GM23248 (cell line): Measurements from ENCODE around the gene AP1M2. TPM values are rescaled to one million over a fixed set of nuclear protein-coding genes. Genes with fewer than 3 reads are reported as not detected.
"Not testable (repeated sequence)": the region's sequence is repeated elsewhere in the genome, so short reads cannot be mapped to it uniquely, and the experiment has no call there.

Experiments
- DNase-seq: peaks from one replicate; pipeline ENCODE4 v3.0.0-alpha.2; 2015
- H2AFZ ChIP-seq: fragments of 200-600 bp; sonication (generic); 2 replicates; pipeline ENCODE4 v1.6.1; 2016; ENCODE audit warnings: antibody characterized with exemption
- H3F3A ChIP-seq: fragments of 200-600 bp; sonication (generic); 2 replicates; pipeline ENCODE4 v1.6.1; 2016; ENCODE audit warnings: mild to moderate bottlenecking, antibody characterized with exemption, mixed run types; ENCODE audit not compliant: insufficient read depth
- H3K27ac ChIP-seq: fragments of 200-600 bp; sonication (generic); 2 replicates; pipeline ENCODE4 v1.5.1; 2016; ENCODE audit warnings: mild to moderate bottlenecking
- H3K27me3 ChIP-seq: fragments of 200-600 bp; sonication (generic); replicated peaks from 2 replicates; pipeline ENCODE4 v1.6.1; 2016; ENCODE audit warnings: mild to moderate bottlenecking; ENCODE audit not compliant: insufficient read depth
- H3K36me3 ChIP-seq: fragments of 200-600 bp; sonication (generic); 2 replicates; pipeline ENCODE4 v1.6.1; 2016; ENCODE audit warnings: low read depth, mild to moderate bottlenecking
- H3K4me1 ChIP-seq: fragments of 200-600 bp; sonication (generic); 2 replicates; pipeline ENCODE4 v1.6.1; 2016; ENCODE audit warnings: mild to moderate bottlenecking; ENCODE audit not compliant: insufficient read depth
- H3K4me2 ChIP-seq: fragments of 200-600 bp; sonication (generic); one replicate; pipeline ENCODE4 v1.6.1; 2016; ENCODE audit warnings: mild to moderate bottlenecking; ENCODE audit not compliant: unreplicated experiment
- H3K4me3 ChIP-seq: fragments of 200-600 bp; sonication (generic); 2 replicates; pipeline ENCODE4 v1.5.1; 2016; ENCODE audit warnings: mild to moderate bottlenecking
- H3K79me2 ChIP-seq: fragments of 200-600 bp; sonication (generic); 2 replicates; pipeline ENCODE4 v1.6.1; 2016; ENCODE audit warnings: mild to moderate bottlenecking; ENCODE audit not compliant: insufficient read depth
- H3K9ac ChIP-seq: fragments of 200-600 bp; sonication (generic); 2 replicates; pipeline ENCODE4 v1.6.1; 2016; ENCODE audit warnings: mild to moderate bottlenecking
- H3K9me2 ChIP-seq: fragments of 200-600 bp; sonication (generic); 2 replicates; pipeline ENCODE4 v1.6.1; 2016; ENCODE audit warnings: mixed run types, mild to moderate bottlenecking, moderate library complexity; ENCODE audit not compliant: insufficient read depth
- H3K9me3 ChIP-seq: fragments of 200-600 bp; sonication (generic); one replicate; pipeline ENCODE4 v1.6.1; 2017; ENCODE audit warnings: low read depth
- H4K20me1 ChIP-seq: fragments of 200-600 bp; sonication (generic); 2 replicates; pipeline ENCODE4 v1.6.0; 2016; ENCODE audit not compliant: insufficient read depth
- EZH2 ChIP-seq: fragments of 200-600 bp; sonication (generic); IDR thresholded peaks from 2 replicates; pipeline ENCODE4 v1.6.1; 2018; ENCODE audit warnings: antibody characterized with exemption, mild to moderate bottlenecking; ENCODE audit not compliant: insufficient read depth, poor library complexity, severe bottlenecking
- EZH2phosphoT487 ChIP-seq: fragments of 200-600 bp; sonication (generic); IDR thresholded peaks from 2 replicates; pipeline ENCODE4 v1.6.1; 2018; ENCODE audit warnings: antibody characterized with exemption, moderate library complexity, mild to moderate bottlenecking, low read depth; ENCODE audit not compliant: insufficient read depth
- WGBS, 2 experiments: methylation state at CpG; one replicate each; pipeline ENCODE4 v1.1.6; 2015 to 2017; ENCODE audit warnings: low lambda C conversion rate in 2 of 2, low coverage in 1 of 2; ENCODE audit errors: missing lambda C conversion rate in 2 of 2; 5-methylcytosine and 5-hydroxymethylcytosine counted together
- in situ Hi-C: fragments of 300-500 bp; cut with MboI; formaldehyde crosslinking; loops from 2 replicates; pipeline ENCODE4 v1.15.0; 2020
- polyA plus RNA-seq: library from polyadenylated mRNA; unstranded; fragments of >200 nt; fragmentation: Nextera tagmentation; extraction: Ambion mirVana; gene quantifications from 2 replicates; pipeline ENCODE4 v1.2.1, GENCODE V29; 2016
- total RNA-seq: library from RNA; depleted of rRNA; stranded (reverse); fragments of >200 nt; shearing (Covaris generic); gene quantifications from 2 replicates; pipeline ENCODE4 v1.2.3, GENCODE V29; 2014

AP1M2 gene
- total and polyA plus RNA-seq, 2 experiments from 2014 or later: not detected

DNA sequence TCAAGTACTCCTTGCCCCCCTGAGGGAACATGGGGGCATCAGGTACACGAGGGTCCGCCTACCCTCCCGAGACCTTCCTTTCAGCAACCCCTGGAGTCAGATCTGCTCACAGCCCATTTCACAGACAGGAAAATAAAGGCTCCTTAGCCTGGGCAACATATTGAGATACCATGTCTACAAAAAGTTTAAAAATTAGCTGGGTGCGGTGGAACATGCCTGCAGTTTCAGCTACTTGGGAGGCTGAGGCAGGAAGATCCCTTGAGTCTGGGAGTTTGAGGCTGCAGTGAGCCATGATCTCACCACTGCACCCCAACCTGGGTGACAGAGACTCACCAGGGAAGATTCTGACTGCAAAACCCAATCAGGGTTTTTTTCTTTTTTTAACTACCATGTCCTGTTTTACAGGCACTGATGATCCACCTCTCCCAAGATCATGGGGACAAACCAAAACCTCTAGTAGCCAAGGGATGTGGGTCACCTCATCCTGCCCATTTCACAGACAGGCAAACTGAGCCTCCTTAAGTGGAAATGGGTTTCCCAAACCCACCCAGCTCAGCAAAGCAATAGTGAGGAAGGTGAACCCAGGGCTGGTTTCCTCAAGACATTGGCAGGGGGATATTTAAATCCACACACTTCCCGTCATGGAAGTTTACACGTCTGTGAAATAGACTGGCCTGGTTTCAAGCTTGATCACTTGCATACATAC lies 11.9 kb downstream of the AP1M2 start:
- Histone ChIP-seq H3F3A (no peaks in the 10 kb centered on the region), H3K4me1 (no peaks in the 10 kb centered on the region), H3K36me3 (no peaks in the 10 kb centered on the region), H3K9me3 (no peaks in the 10 kb centered on the region), H3K4me2 (no peak overlapping the region), H3K9me2 (no peaks in the 10 kb centered on the region), H3K9ac (no peak overlapping the region), H4K20me1 (no peaks in the 10 kb centered on the region), H2AFZ (no peak overlapping the region), H3K27ac (no peak overlapping the region), H3K4me3 (no peak overlapping the region), H3K27me3 (no peaks in the 10 kb centered on the region), H3K79me2 (no peaks in the 10 kb centered on the region)
- in situ Hi-C loops: no loop called here
- peak; percentile 20 for DNase-seq
- TF ChIP-seq EZH2phosphoT487 (no peak), EZH2 (no peak)
- WGBS, 2 experiments: 50 to 51% methylated on average over 6 of the region's 6 CpGs

DNA sequence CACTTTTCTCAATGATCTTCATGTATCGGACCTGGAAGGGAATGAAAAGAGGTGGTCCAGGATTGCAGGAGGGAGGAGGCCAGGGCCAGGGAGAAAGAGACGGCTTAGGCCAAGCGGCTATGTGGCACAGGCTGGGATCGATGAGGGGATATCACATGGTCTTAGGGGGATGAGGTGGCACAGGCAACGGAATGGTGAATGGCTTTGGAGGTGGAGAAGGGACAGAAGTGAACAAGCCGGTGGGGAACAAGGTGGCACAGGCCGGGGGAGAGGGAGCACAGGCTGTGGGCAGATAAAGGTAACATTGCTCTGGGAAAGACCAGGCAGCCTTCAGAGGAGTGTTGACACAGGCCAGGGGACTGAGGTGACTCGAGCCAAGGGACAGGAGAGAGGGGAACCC lies 12.7 kb downstream of the AP1M2 start:
- in situ Hi-C loops: no loop called here

DNA sequence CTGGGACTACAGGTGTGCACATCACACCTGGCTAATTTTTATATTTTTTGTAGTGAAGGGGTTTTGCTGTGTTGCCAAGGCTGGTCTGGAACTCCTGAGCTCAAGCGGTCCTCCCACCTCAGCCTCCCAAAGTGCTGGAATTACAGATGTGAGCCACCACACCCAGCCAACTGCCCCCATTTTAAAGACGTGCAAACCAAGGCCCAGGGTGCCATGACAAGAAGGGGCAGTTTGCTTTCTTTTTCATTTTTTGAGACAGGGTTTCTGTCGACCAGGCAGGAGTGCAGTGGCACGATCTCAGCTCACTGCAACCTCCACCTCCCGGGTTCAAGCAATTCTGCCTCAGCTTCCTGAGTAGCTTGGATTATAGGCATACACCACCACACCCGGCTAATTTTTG lies 13.3 kb downstream of the AP1M2 start:
- WGBS, 2 experiments: 71 to 76% methylated on average over 6 of the region's 6 CpGs

More for the DNA sequence above, 12.7 kb downstream of the AP1M2 start:
- no peaks in the 10 kb centered on the region for H3K9me3 ChIP-seq
- H3K79me2 ChIP-seq: no peaks in the 10 kb centered on the region
- no peak overlapping the region for H2AFZ ChIP-seq
- H3K4me3 ChIP-seq: no peak overlapping the region
- no peak overlapping the region for H3K4me2 ChIP-seq
- H3K27me3 ChIP-seq: no peaks in the 10 kb centered on the region
- 0 out of 2 replicates have a peak, but pooled peaks cover 5% of the 10 kb centered on the region for H3K4me1 ChIP-seq
- H4K20me1 ChIP-seq: no peaks in the 10 kb centered on the region
- WGBS, 2 experiments: 75 to 84% methylated on average over 7 to 8 of the region's 8 CpGs
- H3F3A ChIP-seq: no peaks in the 10 kb centered on the region
- no peak overlapping the region for H3K27ac ChIP-seq
- H3K36me3 ChIP-seq: no peaks in the 10 kb centered on the region
- no peaks in the 10 kb centered on the region for H3K9me2 ChIP-seq
- H3K9ac ChIP-seq: no peak overlapping the region
- no peak for TF ChIP-seq EZH2
- TF ChIP-seq EZH2phosphoT487: no peak
- DNase-seq: peak; percentile 5

DNA sequence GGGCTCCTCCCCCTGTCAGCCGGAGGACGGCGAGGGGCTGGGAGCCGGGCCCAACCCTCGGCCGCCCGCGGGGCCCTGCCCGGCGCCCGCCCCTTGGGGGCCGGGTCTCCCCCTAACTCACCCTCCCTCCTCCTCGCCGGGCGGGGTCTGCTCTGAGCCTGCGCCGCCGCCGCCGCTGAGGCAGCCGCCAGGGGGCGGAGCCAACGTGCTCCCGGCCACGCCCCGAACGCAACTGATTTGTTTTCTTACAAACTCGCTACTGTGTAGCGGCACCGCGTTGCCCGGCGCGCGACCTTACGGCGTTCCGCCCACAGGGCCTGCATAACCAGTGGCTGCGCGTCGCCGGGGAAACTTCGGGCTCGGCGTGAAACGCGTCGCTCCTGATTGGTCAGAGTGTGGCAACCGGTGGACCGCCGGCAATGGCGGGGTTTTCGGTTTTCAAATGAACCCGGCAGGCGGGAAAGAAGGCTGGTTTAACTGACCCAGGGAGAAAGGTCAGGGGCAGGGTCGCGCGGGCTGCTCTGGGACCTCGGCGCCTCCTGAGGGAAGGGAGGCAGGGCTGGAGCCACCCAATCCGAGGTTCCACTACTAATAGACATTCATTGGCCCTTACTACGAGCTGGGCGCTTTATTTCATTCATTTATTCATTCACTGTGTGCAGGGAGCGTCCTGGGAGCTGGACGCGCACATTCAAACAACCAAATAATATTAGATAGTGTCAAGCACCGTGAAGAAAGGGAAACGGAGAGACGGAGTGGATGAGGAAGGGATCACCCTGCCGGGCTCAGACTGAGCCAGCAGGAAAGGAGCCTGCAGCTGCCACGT lies 18.1 kb downstream of the AP1M2 start, which contains the start of gene CDKN2D:
TSS of gene CDKN2D (minus strand) at position 154 of the 826 bp plus-strand sequence. CDS start 326 bp downstream, outside the sequence.
- H3K9ac ChIP-seq: peak within 1 kb of the TSS; percentile 77
- peak within 1 kb of the TSS; percentile 78 for H3K4me3 ChIP-seq
- peak within 1 kb of the TSS; percentile 80 for H3K4me2 ChIP-seq
- H3K36me3 ChIP-seq: no peaks in the 10 kb centered on the region
- peak within 1 kb of the TSS; percentile 77 for H2AFZ ChIP-seq
- peak; percentile 100 for DNase-seq
- in situ Hi-C loops: no loop called here
- peaks cover 8% of the 10 kb centered on the region for H3F3A ChIP-seq
- H3K4me1 ChIP-seq: peaks cover 18% of the 10 kb centered on the region; the same call in 1 of the 2 replicates
- H3K27ac ChIP-seq: peak within 1 kb of the TSS; percentile 51
- no peaks in the 10 kb centered on the region for H4K20me1 ChIP-seq
- no peaks in the 10 kb centered on the region for H3K27me3 ChIP-seq
- H3K9me3 ChIP-seq: no peaks in the 10 kb centered on the region
- H3K79me2 ChIP-seq: peaks cover 23% of the 10 kb centered on the region
- 1% methylated on average over 42 to 59 of the region's 71 CpGs for WGBS, 2 experiments
- no peak for TF ChIP-seq EZH2phosphoT487
- TF ChIP-seq EZH2: no peak
- H3K9me2 ChIP-seq: no peaks in the 10 kb centered on the region

More for the DNA sequence above, 13.3 kb downstream of the AP1M2 start:
- H4K20me1 ChIP-seq, H3K4me3 ChIP-seq, H3K36me3 ChIP-seq, H3K9me2 ChIP-seq, H3K27me3 ChIP-seq, H3K4me2 ChIP-seq, H3K9me3 ChIP-seq, DNase-seq, in situ Hi-C loops, H3K27ac ChIP-seq, H3K4me1 ChIP-seq, H3F3A ChIP-seq, H3K79me2 ChIP-seq, H2AFZ ChIP-seq, H3K9ac ChIP-seq: not testable (repeated sequence)
